HG03039 (cell line): ENCODE data around the gene KRABD2.
A peak's percentile ranks its signal among the peaks of the same experiment; 100 is the strongest.
"Not testable (repeated sequence)": the region's sequence is repeated elsewhere in the genome, so short reads cannot be mapped to it uniquely, and the experiment has no call there.

ENCODE experiments used
- ATAC-seq: cut with Tn5 transposase; IDR thresholded peaks from one replicate; pipeline ENCODE4 v1.9.1; 2021; ENCODE audit warnings: mild to moderate bottlenecking, moderate library complexity; ENCODE audit not compliant: unreplicated experiment

Gene KRABD2

GRCh38 chr17:8376271-8377067, at the start of gene KRABD2:
KRABD2 (minus strand) TSS chr17:8376704.
- peak; percentile 81 for ATAC-seq

- ATAC-seq: no peak
Observed at GRCh38 chr17:8421571-8421970, 45.1 kb upstream of the KRABD2 start.

GRCh38 chr17:8420041-8420934, 43.8 kb upstream of the KRABD2 start:
- ATAC-seq: no peak

GRCh38 chr17:8419305-8419704, 42.8 kb upstream of the KRABD2 start:
- no peak for ATAC-seq

- no peak for ATAC-seq
Observed at GRCh38 chr17:8418471-8418870, 42.0 kb upstream of the KRABD2 start.

GRCh38 chr17:8417806-8418205, 41.3 kb upstream of the KRABD2 start:
- ATAC-seq: no peak

GRCh38 chr17:8413938-8414337, 37.4 kb upstream of the KRABD2 start:
- ATAC-seq: no peak

GRCh38 chr17:8413328-8413727, 36.8 kb upstream of the KRABD2 start:
- ATAC-seq: no peak

GRCh38 chr17:8412089-8412488, 35.6 kb upstream of the KRABD2 start:
- no peak for ATAC-seq

- no peak for ATAC-seq
Observed at GRCh38 chr17:8410883-8411238, 34.4 kb upstream of the KRABD2 start.

- ATAC-seq: no peak
Observed at GRCh38 chr17:8409966-8410882, 33.7 kb upstream of the KRABD2 start.

GRCh38 chr17:8408371-8408770, 31.9 kb upstream of the KRABD2 start:
- no peak for ATAC-seq

- ATAC-seq: no peak
Observed at GRCh38 chr17:8406174-8406573, 29.7 kb upstream of the KRABD2 start.

GRCh38 chr17:8405499-8406016, 29.1 kb upstream of the KRABD2 start:
- ATAC-seq: no peak

- ATAC-seq: no peak
Observed at GRCh38 chr17:8402921-8403536, 26.5 kb upstream of the KRABD2 start.

GRCh38 chr17:8401107-8401506, 24.6 kb upstream of the KRABD2 start:
- ATAC-seq: no peak

- ATAC-seq: no peak
Observed at GRCh38 chr17:8398980-8399379, 22.5 kb upstream of the KRABD2 start.

GRCh38 chr17:8397636-8398035, 21.1 kb upstream of the KRABD2 start, which contains the start of gene RNF222:
RNF222 (minus strand) TSS chr17:8397827; CDS start chr17:8393461, 4,366 bp downstream.
- no peak for ATAC-seq

GRCh38 chr17:8394497-8394896, 18.0 kb upstream of the KRABD2 start:
- not testable (repeated sequence) for ATAC-seq
